Mammary epithelial cell (primary cell): ENCODE results near the gene AARSD1.

Source experiments
- CTCF ChIP-seq, 2 donors: IDR thresholded peaks in 1 of 2; conservative IDR thresholded peaks in 1 of 2; 2 replicates each; pipeline ENCODE4 v1.5.1; 2011 to 2012; ENCODE audit warnings: inconsistent platforms in 2 of 2, low read length in 2 of 2, mild to moderate bottlenecking in 2 of 2, control low read depth in 1 of 2, low read depth in 1 of 2; ENCODE audit not compliant: insufficient read depth in 1 of 2; ENCODE audit errors: extremely low read depth in 1 of 2
- EZH2 ChIP-seq: IDR thresholded peaks from 2 replicates; pipeline ENCODE4 v1.6.1; 2012; ENCODE audit warnings: low read length, inconsistent platforms, borderline replicate concordance

DNA sequence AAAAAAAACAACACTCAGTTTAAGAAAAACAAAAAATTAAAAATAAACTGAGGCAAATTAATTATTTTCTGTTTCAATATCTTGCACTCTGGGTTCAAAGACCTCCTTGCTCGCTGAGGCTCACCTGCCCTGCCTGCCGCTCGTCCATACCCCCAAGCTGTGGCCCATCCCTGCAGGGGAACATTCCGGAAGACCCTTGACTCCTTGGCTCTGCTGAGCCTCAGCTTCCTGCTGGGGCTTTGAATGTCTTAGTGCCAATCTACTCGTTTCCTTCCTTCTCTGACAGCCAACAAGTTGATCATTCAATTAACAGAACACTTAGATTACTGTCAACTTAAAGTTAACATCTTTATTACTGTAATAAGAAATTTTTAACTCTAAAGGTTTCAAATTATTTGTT lies 39.4 kb downstream of the AARSD1 start:
- no peak for TF ChIP-seq CTCF (conservative IDR thresholded peaks at IDR 0.05 in 1 of 2, IDR thresholded peaks at IDR 0.05 in 1 of 2; ENCODE audit: extremely low read depth in 1 of 2, insufficient read depth in 1 of 2, low read depth in 1 of 2, low read length in 2 of 2)
- TF ChIP-seq EZH2, result no peak
